Activated CD4-positive, alpha-beta T cell treated with anti-CD3 and anti-CD28 coated beads, Interleukin-2, amount 10 ng/mL, durations not matched to agents 24 days and 14 days (primary cell): ENCODE measurements around the gene SCARB1. TPM values are rescaled to one million over a fixed set of nuclear protein-coding genes. Genes with fewer than 3 reads are reported as not detected.

ENCODE experiments used
- DNase-seq: peaks from one replicate; pipeline ENCODE4 v3.0.0; 2022
- H3K27ac Mint-ChIP-seq: one replicate; pipeline ENCODE4 v1.8.0; 2022; ENCODE audit warnings: mild to moderate bottlenecking, mixed read lengths
- H3K27me3 Mint-ChIP-seq: one replicate; pipeline ENCODE4 v1.8.0; 2022; ENCODE audit warnings: mixed read lengths
- H3K36me3 Mint-ChIP-seq: one replicate; pipeline ENCODE4 v1.8.0; 2022; ENCODE audit warnings: low read depth, mild to moderate bottlenecking, mixed read lengths
- H3K4me1 Mint-ChIP-seq: one replicate; pipeline ENCODE4 v1.8.0; 2021; ENCODE audit warnings: mixed read lengths
- H3K4me3 Mint-ChIP-seq: one replicate; pipeline ENCODE4 v1.8.0; 2022; ENCODE audit warnings: mild to moderate bottlenecking, moderate library complexity, mixed read lengths
- H3K9me3 Mint-ChIP-seq: one replicate; pipeline ENCODE4 v1.8.0; 2021; ENCODE audit warnings: mixed read lengths
- intact Hi-C: fragments of 100-400 bp; cut with micrococcal nuclease; formaldehyde crosslinking; loops from one replicate; pipeline ENCODE4 v1.15.1; 2023
- total RNA-seq: library from RNA; stranded (reverse); gene quantifications from 2 replicates; pipeline ENCODE4 v1.2.3, GENCODE V29; 2022

Gene SCARB1
- total RNA-seq, 1 donor from 2014 or later, result 25.6 TPM

GRCh38 chr12:124754949-124755800 lies 108.5 kb downstream of the SCARB1 start:
- DNase-seq, result no peak
- intact Hi-C loops, result no loop called here

GRCh38 chr12:124754491-124754890 lies 109.2 kb downstream of the SCARB1 start:
- Mint-ChIP-seq H3K27me3 (peaks cover 12% of the 10 kb centered on the region), H3K27ac (no peak overlapping the region), H3K4me1 (peaks cover 6% of the 10 kb centered on the region), H3K4me3 (no peak overlapping the region), H3K36me3 (peaks cover 1% of the 10 kb centered on the region), H3K9me3 (peaks cover 12% of the 10 kb centered on the region)
- intact Hi-C loops, result no loop called here
- no peak for DNase-seq

More at GRCh38 chr12:124754949-124755800, 108.5 kb downstream of the SCARB1 start:
- H3K4me3 Mint-ChIP-seq, result no peak overlapping the region
- peaks cover 12% of the 10 kb centered on the region for H3K9me3 Mint-ChIP-seq
- peaks cover 1% of the 10 kb centered on the region for H3K36me3 Mint-ChIP-seq
- peaks cover 15% of the 10 kb centered on the region for H3K27me3 Mint-ChIP-seq
- H3K27ac Mint-ChIP-seq, result no peak overlapping the region
- H3K4me1 Mint-ChIP-seq, result peaks cover 6% of the 10 kb centered on the region

- Mint-ChIP-seq H3K36me3 (peaks cover 1% of the 10 kb centered on the region), H3K27me3 (peaks cover 9% of the 10 kb centered on the region), H3K9me3 (peaks cover 12% of the 10 kb centered on the region), H3K27ac (peak overlapping the region; percentile 17), H3K4me3 (no peak overlapping the region), H3K4me1 (peaks cover 6% of the 10 kb centered on the region)
- DNase-seq, result no peak
- intact Hi-C loops, result no loop called here
Observed at GRCh38 chr12:124753993-124754392, 109.7 kb downstream of the SCARB1 start.

GRCh38 chr12:124753228-124753591 lies 110.5 kb downstream of the SCARB1 start:
- Mint-ChIP-seq H3K4me1 (peaks cover 6% of the 10 kb centered on the region), H3K4me3 (no peak overlapping the region), H3K9me3 (peaks cover 12% of the 10 kb centered on the region), H3K27ac (no peak overlapping the region), H3K27me3 (peaks cover 9% of the 10 kb centered on the region), H3K36me3 (peaks cover 1% of the 10 kb centered on the region)
- no peak for DNase-seq
- intact Hi-C loops, result no loop called here

GRCh38 chr12:124752437-124753227 lies 111.0 kb downstream of the SCARB1 start:
- no peak for DNase-seq
- Mint-ChIP-seq H3K4me3 (no peak overlapping the region), H3K9me3 (peaks cover 10% of the 10 kb centered on the region), H3K36me3 (peaks cover 1% of the 10 kb centered on the region), H3K27me3 (peaks cover 9% of the 10 kb centered on the region), H3K27ac (no peak overlapping the region), H3K4me1 (peaks cover 6% of the 10 kb centered on the region)
- intact Hi-C loops, result no loop called here

GRCh38 chr12:124751654-124752355 lies 111.9 kb downstream of the SCARB1 start:
- peaks cover 1% of the 10 kb centered on the region for H3K36me3 Mint-ChIP-seq

GRCh38 chr12:124750787-124751471 lies 112.7 kb downstream of the SCARB1 start:
- peaks cover 3% of the 10 kb centered on the region for H3K9me3 Mint-ChIP-seq
- H3K36me3 Mint-ChIP-seq, result peaks cover 1% of the 10 kb centered on the region
- intact Hi-C loops, result no loop called here
- no peak for DNase-seq
- H3K4me3 Mint-ChIP-seq, result no peak overlapping the region
- H3K27me3 Mint-ChIP-seq, result peaks cover 14% of the 10 kb centered on the region
- H3K4me1 Mint-ChIP-seq, result peaks cover 12% of the 10 kb centered on the region
- no peak overlapping the region for H3K27ac Mint-ChIP-seq

More at GRCh38 chr12:124751654-124752355, 111.9 kb downstream of the SCARB1 start:
- DNase-seq, result no peak
- H3K4me3 Mint-ChIP-seq, result no peak overlapping the region
- peaks cover 6% of the 10 kb centered on the region for H3K4me1 Mint-ChIP-seq
- intact Hi-C loops, result no loop called here
- no peak overlapping the region for H3K27ac Mint-ChIP-seq
- peaks cover 9% of the 10 kb centered on the region for H3K27me3 Mint-ChIP-seq
- peaks cover 3% of the 10 kb centered on the region for H3K9me3 Mint-ChIP-seq

GRCh38 chr12:124750149-124750656 lies 113.5 kb downstream of the SCARB1 start:
- DNase-seq, result no peak
- peaks cover 1% of the 10 kb centered on the region for H3K36me3 Mint-ChIP-seq
- H3K27me3 Mint-ChIP-seq, result peaks cover 18% of the 10 kb centered on the region
- peaks cover 3% of the 10 kb centered on the region for H3K9me3 Mint-ChIP-seq
- intact Hi-C loops, result no loop called here
- peaks cover 13% of the 10 kb centered on the region for H3K4me1 Mint-ChIP-seq
- H3K27ac Mint-ChIP-seq, result no peak overlapping the region
- H3K4me3 Mint-ChIP-seq, result no peak overlapping the region

GRCh38 chr12:124749725-124750124 lies 113.9 kb downstream of the SCARB1 start:
- Mint-ChIP-seq H3K9me3 (peaks cover 3% of the 10 kb centered on the region), H3K4me1 (peaks cover 12% of the 10 kb centered on the region), H3K36me3 (no peaks in the 10 kb centered on the region), H3K27me3 (peaks cover 17% of the 10 kb centered on the region), H3K4me3 (no peak overlapping the region), H3K27ac (no peak overlapping the region)
- intact Hi-C loops, result no loop called here
- no peak for DNase-seq

- H3K36me3 Mint-ChIP-seq, result no peaks in the 10 kb centered on the region
- H3K4me1 Mint-ChIP-seq, result peaks cover 12% of the 10 kb centered on the region
- H3K4me3 Mint-ChIP-seq, result no peak overlapping the region
- H3K27ac Mint-ChIP-seq, result no peak overlapping the region
- intact Hi-C loops, result no loop called here
- peaks cover 15% of the 10 kb centered on the region for H3K27me3 Mint-ChIP-seq
- DNase-seq, result no peak
- no peaks in the 10 kb centered on the region for H3K9me3 Mint-ChIP-seq
Observed at GRCh38 chr12:124747426-124748161, 116.1 kb downstream of the SCARB1 start.

- no peaks in the 10 kb centered on the region for H3K36me3 Mint-ChIP-seq
- no peak for DNase-seq
- peaks cover 15% of the 10 kb centered on the region for H3K27me3 Mint-ChIP-seq
- H3K4me1 Mint-ChIP-seq, result peaks cover 12% of the 10 kb centered on the region
- H3K4me3 Mint-ChIP-seq, result no peak overlapping the region
- no peaks in the 10 kb centered on the region for H3K9me3 Mint-ChIP-seq
- no peak overlapping the region for H3K27ac Mint-ChIP-seq
- intact Hi-C loops, result no loop called here
Observed at GRCh38 chr12:124746649-124747425, 116.8 kb downstream of the SCARB1 start.

- Mint-ChIP-seq H3K36me3 (no peaks in the 10 kb centered on the region), H3K27ac (no peak overlapping the region), H3K9me3 (no peaks in the 10 kb centered on the region), H3K4me1 (peaks cover 15% of the 10 kb centered on the region), H3K4me3 (peak overlapping the region; percentile 50), H3K27me3 (peaks cover 15% of the 10 kb centered on the region)
- DNase-seq, result peak; percentile 60
- intact Hi-C loops, result no loop called here
Observed at GRCh38 chr12:124745891-124746570, 117.6 kb downstream of the SCARB1 start.
